ENCODE results near the gene PTPN23. TPM values are rescaled to one million over a fixed set of nuclear protein-coding genes. Genes with fewer than 3 reads are reported as not detected.

The PTPN23 gene
- total RNA-seq, 4 donors from 2014 or later: 26.9 to 199 (median 55.1) TPM

DNA sequence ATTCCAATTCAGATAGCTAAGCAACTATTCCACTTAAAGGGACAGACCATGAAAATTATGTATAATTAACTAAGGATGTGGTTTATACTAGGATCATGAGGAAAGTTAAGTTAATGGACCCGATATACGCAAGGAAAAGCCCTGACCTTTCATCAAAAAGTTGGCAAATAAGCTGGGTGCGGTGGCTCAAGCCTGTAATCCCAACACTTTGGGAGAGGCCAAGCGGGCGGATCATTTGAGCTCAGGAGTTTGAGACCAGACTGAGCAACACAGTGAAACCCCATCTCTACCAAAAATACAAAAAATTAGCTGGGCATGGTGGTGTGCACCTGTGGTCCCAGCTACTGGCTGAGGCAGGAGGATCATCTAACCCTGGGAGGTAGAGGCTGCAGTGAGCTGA is 55.4 kb downstream of the PTPN23 start:
- TF ChIP-seq, protein P1, sequence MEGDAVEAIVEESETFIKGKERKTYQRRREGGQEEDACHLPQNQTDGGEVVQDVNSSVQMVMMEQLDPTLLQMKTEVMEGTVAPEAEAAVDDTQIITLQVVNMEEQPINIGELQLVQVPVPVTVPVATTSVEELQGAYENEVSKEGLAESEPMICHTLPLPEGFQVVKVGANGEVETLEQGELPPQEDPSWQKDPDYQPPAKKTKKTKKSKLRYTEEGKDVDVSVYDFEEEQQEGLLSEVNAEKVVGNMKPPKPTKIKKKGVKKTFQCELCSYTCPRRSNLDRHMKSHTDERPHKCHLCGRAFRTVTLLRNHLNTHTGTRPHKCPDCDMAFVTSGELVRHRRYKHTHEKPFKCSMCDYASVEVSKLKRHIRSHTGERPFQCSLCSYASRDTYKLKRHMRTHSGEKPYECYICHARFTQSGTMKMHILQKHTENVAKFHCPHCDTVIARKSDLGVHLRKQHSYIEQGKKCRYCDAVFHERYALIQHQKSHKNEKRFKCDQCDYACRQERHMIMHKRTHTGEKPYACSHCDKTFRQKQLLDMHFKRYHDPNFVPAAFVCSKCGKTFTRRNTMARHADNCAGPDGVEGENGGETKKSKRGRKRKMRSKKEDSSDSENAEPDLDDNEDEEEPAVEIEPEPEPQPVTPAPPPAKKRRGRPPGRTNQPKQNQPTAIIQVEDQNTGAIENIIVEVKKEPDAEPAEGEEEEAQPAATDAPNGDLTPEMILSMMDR (IDR thresholded peaks at IDR 0.05): no peak
- TF ChIP-seq EP300 (IDR thresholded peaks at IDR 0.05; ENCODE audit: low read depth) (no peak), POLR2AphosphoS5 (IDR thresholded peaks at IDR 0.05) (no peak), POLR2A (IDR thresholded peaks at IDR 0.05) (no peak)
- Histone ChIP-seq H3K36me3 (peaks cover 0 to 9% (median 0%) of the 10 kb centered on the region in 4 donors), H3K4me1 (peaks cover 0 to 43% (median 12%) of the 10 kb centered on the region in 4 donors), H3K27ac (peak overlapping the region; percentile 67 to 78 (median 74)), H3K4me3 (no peak overlapping the region), H3K9me3 (no peaks in the 10 kb centered on the region), H3K27me3 (no peaks in the 10 kb centered on the region)
- DNase-seq: no peak
- in situ Hi-C loops (cut with MboI; ENCODE audit: low pct_ligation_motif_present in 1 of 4, low pct_unique_long_range_greater_than_20kb in 1 of 4, low sequenced_read_pairs in 3 of 4): no loop called here
- WGBS, 2 donors (ENCODE audit: low coverage in 1 of 2): 64 to 83% methylated on average over 5 of the region's 5 CpGs
- intact Hi-C loops (cut with DNase I; ENCODE audit: low total_unique reads): no loop called here

DNA sequence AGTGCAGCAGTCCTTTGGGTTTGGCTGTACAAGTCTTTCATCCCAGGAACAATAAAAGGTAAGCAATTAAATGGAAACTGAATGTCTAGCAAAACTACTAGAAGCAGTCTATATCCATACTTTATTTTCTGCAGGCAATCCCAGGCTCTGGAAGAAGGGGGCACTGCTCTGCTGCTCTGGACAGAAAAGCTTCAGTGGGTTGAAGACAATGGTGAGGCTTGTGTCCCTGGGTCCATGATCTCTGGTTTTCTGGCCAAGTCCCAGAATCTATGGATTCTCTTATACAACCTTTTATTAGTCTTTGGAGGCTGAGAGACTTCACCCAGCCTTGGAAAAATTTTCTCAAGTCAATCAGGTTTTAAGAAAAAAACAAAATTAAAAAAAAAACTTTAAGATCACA is 59.3 kb downstream of the PTPN23 start:
- Histone ChIP-seq H3K9me3 (no peaks in the 10 kb centered on the region), H3K27me3 (no peaks in the 10 kb centered on the region), H3K4me3 (no peak overlapping the region), H3K36me3 (no peaks in the 10 kb centered on the region), H3K4me1 (peaks cover 16 to 59% (median 34%) of the 10 kb centered on the region in 4 donors), H3K27ac (peak overlapping the region in 2 of 4 donors; percentile 11 to 26)
- no peak for TF ChIP-seq POLR2AphosphoS5 (IDR thresholded peaks at IDR 0.05)
- no peak for TF ChIP-seq POLR2A (IDR thresholded peaks at IDR 0.05)
- TF ChIP-seq, protein P1 (IDR thresholded peaks at IDR 0.05): no peak
- TF ChIP-seq EP300 (IDR thresholded peaks at IDR 0.05; ENCODE audit: low read depth): no peak
- no peak for DNase-seq
- intact Hi-C loops (cut with DNase I; ENCODE audit: low total_unique reads) (no loop called here), in situ Hi-C loops (cut with MboI; ENCODE audit: low pct_ligation_motif_present in 1 of 4, low pct_unique_long_range_greater_than_20kb in 1 of 4, low sequenced_read_pairs in 3 of 4) (no loop called here)

DNA sequence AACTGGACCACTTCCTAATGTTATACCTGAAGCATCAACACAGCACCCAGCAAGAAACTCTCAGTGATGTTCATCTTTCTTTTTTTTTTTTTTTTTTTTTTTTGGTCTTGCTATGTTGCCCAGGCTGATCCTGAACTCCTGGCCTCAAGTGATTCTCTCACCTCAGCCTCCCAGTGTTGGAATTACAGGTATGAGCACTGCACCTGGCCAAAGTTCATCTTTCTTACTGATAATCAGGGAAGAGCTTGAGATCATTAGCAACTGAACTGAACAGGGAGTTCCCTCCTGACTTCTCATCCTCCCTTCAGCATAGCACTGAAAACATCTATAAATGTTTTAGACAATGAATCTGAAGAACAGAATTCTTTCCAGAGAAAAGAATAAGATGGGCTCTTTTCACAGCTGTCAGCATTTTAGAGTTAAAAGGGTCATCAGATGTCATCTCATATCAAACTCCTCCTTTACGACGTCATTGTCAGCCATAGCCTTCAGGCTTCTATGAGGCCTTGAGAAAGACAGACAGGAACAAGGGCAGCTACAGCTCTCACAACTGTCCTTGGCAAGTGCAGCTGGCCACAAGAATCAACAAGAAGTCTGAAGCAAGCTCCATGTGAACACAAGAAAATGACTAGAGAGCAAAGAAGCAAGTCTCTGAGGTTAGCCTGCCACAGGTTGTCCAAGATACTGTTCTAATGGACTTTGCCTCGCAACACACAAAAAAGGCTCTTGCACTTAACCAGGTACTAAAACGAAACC is 61.2 kb downstream of the PTPN23 start:
- 51 to 69% methylated on average over 3 to 4 of the region's 4 CpGs for WGBS, 2 donors (ENCODE audit: low coverage in 1 of 2)
- in situ Hi-C loops (cut with MboI; ENCODE audit: low pct_ligation_motif_present in 1 of 4, low pct_unique_long_range_greater_than_20kb in 1 of 4, low sequenced_read_pairs in 3 of 4): no loop called here

DNA sequence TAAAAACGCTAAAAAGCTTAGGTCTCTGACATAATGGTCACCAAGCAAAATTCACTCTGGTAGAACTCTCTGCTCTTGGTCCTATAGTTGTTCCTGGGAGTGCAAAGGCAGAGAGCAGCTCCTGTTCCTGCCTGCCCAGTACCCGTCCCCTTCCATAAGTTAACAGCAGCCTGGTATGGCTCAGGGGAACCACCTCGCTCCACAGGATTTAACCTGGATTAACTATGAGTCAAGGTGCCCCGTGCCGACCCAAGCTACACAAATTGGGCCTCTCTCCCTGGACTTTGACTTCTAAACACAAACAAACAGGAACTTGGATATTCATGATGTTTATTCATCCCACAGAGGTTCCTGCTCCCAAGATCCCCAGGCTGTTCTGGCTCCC is 62.8 kb downstream of the PTPN23 start:
- peak; percentile 59 for DNase-seq
- WGBS, 2 donors (ENCODE audit: low coverage in 1 of 2): 23 to 80% methylated on average over 1 to 5 of the region's 5 CpGs
- intact Hi-C loops (cut with DNase I; ENCODE audit: low total_unique reads) (no loop called here), in situ Hi-C loops (cut with MboI; ENCODE audit: low pct_ligation_motif_present in 1 of 4, low pct_unique_long_range_greater_than_20kb in 1 of 4, low sequenced_read_pairs in 3 of 4) (no loop called here)
- TF ChIP-seq POLR2A (IDR thresholded peaks at IDR 0.05) (no peak), POLR2AphosphoS5 (IDR thresholded peaks at IDR 0.05) (no peak), EP300 (IDR thresholded peaks at IDR 0.05; ENCODE audit: low read depth) (no peak)
- TF ChIP-seq, protein P1 (IDR thresholded peaks at IDR 0.05): no peak
- no peaks in the 10 kb centered on the region for H3K36me3 ChIP-seq
- peaks cover 16 to 48% (median 30%) of the 10 kb centered on the region in 4 donors for H3K4me1 ChIP-seq
- H3K4me3 ChIP-seq: no peak overlapping the region
- H3K27ac ChIP-seq: peak overlapping the region; percentile 75 to 85 (median 79)
- no peaks in the 10 kb centered on the region for H3K27me3 ChIP-seq
- H3K9me3 ChIP-seq: no peaks in the 10 kb centered on the region

More for the DNA sequence above, 61.2 kb downstream of the PTPN23 start:
- H3K27me3 ChIP-seq: no peaks in the 10 kb centered on the region
- peaks cover 16 to 48% (median 30%) of the 10 kb centered on the region in 4 donors for H3K4me1 ChIP-seq
- peak overlapping the region; percentile 75 to 85 (median 79) for H3K27ac ChIP-seq
- intact Hi-C loops (cut with DNase I; ENCODE audit: low total_unique reads): no loop called here
- no peaks in the 10 kb centered on the region for H3K36me3 ChIP-seq
- H3K4me3 ChIP-seq: no peak overlapping the region
- DNase-seq: peak; percentile 52
- TF ChIP-seq POLR2AphosphoS5 (IDR thresholded peaks at IDR 0.05) (peak in 2 of 3 donors; percentile 17 to 61), POLR2A (IDR thresholded peaks at IDR 0.05) (no peak)
- no peaks in the 10 kb centered on the region for H3K9me3 ChIP-seq
